Stimulated activated CD4-positive, alpha-beta T cell treated with anti-CD3 and anti-CD28 coated beads, TNF-alpha, amount 100 ng/mL, for 24 hours (primary cell): ENCODE measurements around the gene SLC39A7.

Experiments used
- DNase-seq, 3 experiments: peaks; one replicate each; pipeline ENCODE4 v3.0.0-alpha.2; 2020; ENCODE audit warnings: low read depth in 3 of 3

Gene SLC39A7

DNA sequence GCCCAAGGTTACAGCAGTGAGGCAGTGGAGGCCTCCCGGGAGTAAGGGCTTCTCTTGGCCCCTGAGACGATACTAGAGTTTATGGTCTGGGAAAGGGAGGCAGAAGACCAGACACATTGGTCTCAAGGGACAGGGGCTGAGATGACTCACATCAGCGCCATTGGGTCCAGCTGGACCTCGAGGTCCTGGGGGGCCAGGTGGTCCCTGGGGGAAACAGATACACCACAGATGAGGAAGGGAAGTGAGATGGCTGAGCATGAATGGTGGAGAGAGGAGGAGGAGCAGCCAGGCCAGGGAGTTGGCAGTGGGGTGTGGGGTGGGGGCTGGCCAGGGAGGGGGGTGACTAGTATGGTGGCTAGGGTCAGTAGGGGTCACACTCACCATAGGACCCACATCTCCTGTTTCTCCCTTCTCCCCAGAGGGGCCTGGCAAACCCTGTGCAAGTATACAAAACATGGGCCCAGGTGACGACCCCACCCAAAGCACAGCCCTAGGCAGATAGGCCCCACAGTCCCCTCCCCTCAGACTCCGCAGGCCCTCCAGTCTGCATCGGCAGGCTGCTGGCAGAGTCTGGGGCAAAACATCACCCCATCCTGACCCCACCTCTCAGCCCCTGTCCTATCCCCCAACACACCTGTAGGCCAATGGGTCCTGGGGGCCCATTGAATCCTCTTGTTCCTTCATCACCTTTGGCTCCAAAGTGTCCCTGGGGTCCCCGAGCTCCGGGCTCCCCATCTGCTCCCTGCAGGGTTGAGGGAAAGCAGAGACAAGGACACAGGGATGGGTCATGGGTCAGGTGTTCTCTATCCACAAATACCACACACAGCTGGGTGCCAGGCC is 30.3 kb upstream of the SLC39A7 start:
- no peak for DNase-seq

GRCh38 chr6:33171016-33171879 is 29.4 kb upstream of the SLC39A7 start:
- DNase-seq, result no peak

GRCh38 chr6:33171880-33172687 is 28.6 kb upstream of the SLC39A7 start:
- DNase-seq, result no peak

DNA sequence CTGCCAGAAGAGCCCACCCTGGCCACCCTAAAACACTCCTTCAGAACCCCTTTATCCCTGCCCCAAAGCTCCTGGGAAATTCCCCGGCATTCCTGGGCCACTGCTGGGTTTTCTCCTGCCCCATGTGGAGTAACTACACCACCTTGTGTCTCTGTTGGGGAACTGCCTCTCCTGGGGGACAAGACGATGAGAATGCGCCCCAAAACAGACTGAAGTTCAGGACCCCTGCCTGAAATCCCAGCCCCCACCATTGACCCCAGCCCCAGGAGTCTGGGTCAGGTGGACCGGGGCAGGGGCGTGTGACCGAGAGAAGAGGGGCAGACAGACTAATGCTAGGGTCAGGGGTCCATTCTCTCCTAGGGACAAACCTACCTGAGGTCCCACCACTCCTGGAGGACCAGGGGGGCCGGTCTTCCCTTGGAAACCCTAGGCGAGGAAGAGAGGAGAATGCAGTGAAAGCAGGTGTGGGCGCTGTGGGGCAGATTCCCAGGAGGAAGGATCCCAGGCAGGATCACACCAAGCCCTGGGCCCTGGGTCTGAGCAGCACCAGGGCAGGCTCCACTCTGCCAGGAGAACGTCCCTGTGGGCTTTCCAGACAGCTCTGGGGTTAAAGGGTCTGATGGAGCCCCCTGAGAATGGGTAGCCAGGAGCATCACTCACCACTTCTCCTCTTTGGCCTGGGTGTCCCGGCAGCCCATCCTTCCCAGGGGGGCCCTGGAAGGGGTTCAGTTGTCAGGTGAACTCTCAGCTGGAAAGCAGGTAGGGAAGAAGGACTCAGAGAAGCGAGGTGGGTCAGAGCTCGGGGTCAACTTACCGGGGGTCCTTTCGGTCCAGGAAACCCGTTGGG is 27.8 kb upstream of the SLC39A7 start:
- DNase-seq, result no peak

DNA sequence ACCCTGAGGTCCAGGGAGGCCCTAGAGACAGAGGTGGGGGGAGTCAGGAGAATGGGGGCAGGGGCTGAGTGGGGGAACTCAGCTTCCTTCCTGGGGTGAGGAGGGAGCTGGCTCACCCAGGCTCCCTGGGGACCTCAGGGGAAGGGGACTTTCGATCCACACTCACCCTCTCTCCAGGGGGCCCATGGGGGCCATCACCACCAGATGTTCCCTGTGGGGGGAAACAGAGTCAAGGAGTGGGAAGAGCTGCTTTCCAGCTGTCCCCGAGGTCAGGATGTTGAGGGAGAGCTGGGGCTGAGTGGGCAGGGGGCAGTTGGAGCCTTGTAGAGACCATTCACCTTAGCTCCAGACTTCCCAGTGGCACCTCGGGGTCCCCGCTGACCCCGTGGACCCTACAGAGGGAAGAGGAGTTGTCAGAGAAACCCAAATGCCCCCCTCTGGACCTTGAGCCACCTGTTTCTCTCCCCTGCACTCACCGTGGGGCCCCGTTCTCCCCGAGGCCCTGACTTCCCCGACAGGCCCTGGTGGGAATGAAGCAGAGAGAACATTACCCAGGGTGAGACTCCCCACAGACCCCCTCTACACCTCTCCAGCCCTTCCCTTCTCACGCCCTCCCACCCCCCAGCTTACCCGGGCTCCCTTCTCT is 27.0 kb upstream of the SLC39A7 start:
- DNase-seq, result no peak

GRCh38 chr6:33174784-33175183 is 25.9 kb upstream of the SLC39A7 start:
- no peak for DNase-seq

DNA sequence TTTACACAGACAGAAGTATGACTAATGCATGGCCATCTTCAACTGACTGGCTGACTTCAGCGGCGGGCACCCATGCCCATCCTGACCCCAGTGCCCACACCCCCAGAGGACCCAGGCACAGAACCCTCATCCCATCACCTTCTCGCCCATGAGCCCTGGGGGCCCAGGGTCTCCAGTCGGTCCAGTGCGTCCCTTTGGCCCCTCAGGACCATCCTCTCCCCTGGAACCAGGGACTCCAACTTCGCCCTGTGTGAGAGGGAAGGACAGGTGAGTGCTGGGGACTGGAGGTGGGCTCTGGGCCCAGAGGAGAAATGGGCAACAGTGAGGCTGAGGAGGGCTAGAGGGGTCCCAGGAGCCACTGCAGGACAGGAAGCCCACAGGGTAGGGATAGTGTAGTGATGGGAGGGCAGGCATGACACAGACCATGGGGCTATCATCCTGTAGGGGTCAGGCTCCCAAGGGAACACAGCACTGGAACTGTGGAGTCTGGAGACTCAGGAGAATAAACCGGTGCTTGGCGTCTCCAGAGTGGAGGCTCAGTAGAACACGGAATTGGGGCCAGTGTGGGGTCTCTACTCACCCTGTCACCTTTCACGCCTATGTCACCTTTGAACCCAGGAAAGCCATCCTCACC is 25.1 kb upstream of the SLC39A7 start:
- no peak for DNase-seq

- DNase-seq, result no peak
These were observed 23.8 kb upstream of the SLC39A7 start for GRCh38 chr6:33176906-33177305.

- no peak for DNase-seq
These were observed 22.9 kb upstream of the SLC39A7 start for GRCh38 chr6:33177552-33178446.

DNA sequence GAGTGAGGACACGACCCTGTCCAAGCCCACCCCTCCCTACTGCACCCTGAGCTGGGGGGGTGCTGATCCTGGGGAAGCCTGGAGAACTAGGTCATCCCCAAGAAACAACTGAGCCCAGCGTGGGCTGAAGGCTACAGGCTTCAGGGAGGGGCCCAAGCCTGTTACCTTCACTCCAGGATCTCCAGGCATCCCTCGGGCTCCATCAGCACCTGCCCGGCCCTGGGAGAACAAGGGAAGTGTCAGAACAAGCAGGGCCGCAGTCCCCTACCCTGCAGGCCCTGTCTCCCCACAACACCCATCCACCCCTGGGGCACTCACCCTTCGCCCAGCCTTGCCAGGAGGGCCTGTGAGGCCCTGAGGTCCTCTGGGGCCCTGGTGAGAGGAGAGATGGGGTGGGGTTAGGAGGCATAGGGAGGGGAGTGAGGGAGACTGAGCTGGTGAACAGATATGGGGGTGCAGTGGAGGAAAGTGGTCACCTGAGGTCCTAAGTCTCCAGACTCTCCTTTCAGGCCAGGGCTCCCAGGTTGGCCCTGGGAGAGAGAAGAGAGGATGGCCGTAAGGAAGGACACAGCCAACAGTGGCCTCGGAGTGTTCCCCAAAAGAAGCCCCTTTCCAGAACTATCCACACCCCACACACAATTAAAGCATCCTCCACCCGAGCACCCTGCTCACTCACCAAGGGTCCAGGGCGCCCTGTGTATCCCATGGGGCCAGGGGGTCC is 21.8 kb upstream of the SLC39A7 start:
- no peak for DNase-seq

DNA sequence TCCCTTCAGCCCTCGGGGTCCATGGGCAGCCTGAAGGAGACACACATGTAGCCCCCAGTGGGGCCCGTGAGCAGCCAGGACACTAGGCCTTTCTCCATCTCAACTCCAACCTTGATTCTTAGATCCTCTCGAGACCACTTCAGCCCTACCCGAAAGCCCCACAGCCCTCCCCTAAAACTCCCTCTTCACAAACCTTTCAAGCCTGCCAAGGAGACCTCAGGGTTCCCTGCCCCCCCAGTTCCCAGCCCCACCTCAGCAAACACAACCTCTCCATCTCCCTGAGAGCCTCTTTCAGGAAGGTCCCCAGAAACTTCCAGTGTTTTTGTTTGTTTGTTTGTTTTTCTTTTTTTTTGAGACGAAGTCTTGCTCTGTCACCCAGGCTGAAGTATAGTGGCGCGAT is 19.5 kb upstream of the SLC39A7 start:
- no peak for DNase-seq

DNA sequence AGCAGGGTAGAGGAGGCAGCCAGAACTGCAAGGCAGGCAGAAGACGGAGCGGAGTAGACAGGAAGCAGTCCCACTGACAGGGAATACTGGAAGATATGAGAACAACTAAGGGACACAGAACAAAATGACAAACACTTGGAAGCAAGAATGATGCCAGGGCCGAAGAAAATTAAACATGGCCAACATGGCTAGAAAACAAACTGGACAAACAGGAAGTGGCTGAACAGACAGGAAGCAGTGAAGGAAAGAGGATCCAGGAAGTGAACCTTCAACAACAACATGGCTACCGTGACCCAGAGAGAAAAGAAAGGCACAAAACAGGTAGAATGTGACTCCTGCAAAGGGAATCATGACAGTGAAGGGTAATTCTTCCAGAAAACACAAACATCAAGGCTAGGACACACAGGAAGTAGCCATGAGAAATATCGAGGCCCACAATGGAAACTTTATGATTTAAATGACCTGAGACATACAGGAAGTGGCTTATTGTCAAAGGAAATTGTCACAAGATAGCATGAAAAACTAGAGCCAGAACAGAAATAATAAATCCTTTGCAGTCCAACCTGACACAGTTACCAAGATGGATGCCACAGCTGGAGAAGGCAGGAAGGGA is 17.5 kb upstream of the SLC39A7 start:
- DNase-seq, result no peak

DNA sequence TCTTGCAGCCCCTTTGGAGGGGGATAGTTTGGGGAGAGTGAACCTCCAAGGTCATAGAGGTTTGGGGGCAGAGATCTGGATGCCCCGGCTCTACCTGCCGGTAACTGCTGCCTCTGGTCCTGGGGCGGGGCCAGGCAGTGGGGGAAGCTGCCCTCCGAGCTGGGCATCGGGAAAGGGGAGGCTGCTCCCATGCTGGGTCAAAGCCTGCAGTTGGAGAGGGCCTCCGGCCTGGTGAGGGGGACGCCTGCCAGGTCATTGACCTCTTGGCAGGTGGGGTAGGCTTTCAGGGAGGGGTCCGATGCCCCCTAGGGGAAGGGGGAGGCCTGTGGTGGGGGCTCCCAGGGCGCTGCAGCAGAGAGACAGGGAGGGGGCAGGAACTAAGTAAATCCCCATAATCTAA is 15.5 kb upstream of the SLC39A7 start:
- DNase-seq, result no peak

DNA sequence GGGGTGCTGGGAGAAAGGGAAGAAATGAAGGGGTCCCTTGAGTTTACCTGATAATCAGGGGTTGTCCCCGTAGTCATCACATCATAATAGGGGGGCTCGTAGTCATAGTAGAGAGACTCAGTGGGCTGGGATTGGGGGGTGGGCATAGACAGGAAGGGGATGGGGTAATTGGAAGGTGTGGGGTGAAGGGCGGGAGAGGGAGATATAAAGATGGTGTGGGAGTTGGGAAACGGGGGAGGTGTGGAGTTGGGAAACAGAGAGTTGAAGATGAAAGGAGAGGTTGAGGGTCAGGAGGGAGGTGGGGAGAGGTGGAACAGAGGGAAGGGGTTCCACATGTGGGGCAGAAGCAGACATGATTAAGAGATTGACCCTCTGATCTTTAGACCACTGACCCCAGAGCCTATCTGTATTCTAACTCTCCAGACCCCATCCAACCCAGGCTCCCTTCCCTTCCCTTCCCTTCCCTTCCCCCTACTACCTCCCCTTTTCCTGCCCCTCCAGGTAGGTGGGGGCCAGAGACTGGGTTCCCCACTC is 14.9 kb upstream of the SLC39A7 start:
- no peak for DNase-seq

GRCh38 chr6:33187809-33188208 is 12.9 kb upstream of the SLC39A7 start:
- DNase-seq, result no peak

DNA sequence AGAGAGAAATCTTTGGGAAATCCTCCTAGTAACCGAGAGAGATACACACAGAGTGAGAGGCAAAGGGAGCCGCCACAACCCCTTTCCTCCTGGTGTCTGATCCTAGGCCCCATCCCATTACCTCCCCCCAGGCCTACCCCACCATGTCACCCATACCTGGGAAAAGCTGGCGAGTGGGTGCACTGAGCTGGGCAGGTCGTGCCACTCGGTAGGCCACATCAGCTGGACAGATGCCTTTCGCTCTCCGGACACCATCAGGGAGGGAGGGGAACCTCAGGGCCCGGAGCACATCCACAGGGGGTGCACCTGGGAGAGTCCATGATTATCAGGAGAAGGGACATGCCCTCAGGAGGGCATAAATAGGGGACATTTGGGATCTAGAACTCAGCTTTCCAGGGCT is 11.5 kb upstream of the SLC39A7 start:
- DNase-seq, result no peak

DNA sequence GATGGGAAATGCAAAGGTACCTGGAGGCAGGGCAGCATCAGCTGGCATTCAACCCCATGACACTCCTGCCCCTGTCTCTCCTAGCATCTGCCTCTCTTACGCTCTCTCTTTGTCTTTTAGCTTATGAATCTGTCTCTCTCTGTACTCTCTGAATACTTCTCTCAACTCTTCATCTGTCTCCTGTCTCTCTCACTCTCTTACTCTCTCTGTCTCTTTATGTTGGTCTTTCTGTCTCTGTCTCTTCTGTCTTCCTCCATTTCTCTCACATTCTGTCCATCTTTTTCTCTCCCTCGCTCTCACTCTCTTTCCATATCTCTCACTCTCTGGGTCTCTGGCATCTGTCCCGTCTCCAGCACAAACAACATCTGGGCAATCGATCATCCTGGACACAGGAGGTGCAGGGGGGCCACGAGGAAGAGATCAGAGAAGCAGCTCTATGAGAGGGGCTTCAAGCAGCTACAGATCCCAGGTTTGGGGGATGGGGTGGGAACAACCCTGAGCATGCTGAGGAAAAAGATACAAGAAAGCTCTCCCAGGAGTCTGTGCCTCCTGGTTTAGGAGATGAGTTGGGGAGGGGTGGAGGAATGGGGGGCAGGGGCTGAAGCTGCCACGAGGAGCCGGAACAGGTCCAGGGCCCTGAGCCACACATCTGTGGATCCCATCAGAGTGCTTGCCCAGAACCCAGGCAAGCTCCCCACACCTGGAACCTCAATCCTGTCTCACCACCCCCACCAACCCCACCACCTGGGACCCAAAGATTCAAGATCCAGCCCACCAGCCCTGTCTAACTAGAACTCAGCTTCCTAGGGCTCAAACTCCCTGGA is 10.8 kb upstream of the SLC39A7 start:
- DNase-seq, result no peak
